Endothelial cell (in vitro differentiated cells): ENCODE data around the gene CRHR2. TPM values are rescaled to one million over a fixed set of nuclear protein-coding genes. Genes with fewer than 3 reads are reported as not detected.

Source experiments
- DNase-seq: peaks from one replicate; pipeline ENCODE4 v3.0.0; 2021; ENCODE audit warnings: low spot score
- H3K27ac Mint-ChIP-seq: one replicate; pipeline ENCODE4 v1.8.0; 2021; ENCODE audit warnings: mixed read lengths, inconsistent platforms; ENCODE audit not compliant: unreplicated experiment
- H3K27me3 Mint-ChIP-seq: one replicate; pipeline ENCODE4 v1.8.0; 2021; ENCODE audit warnings: mild to moderate bottlenecking, moderate library complexity, mixed read lengths, inconsistent platforms; ENCODE audit not compliant: unreplicated experiment
- H3K36me3 Mint-ChIP-seq: one replicate; pipeline ENCODE4 v1.8.0; 2021; ENCODE audit warnings: mild to moderate bottlenecking, low read depth, mixed read lengths, inconsistent platforms; ENCODE audit not compliant: unreplicated experiment
- H3K4me1 Mint-ChIP-seq: one replicate; pipeline ENCODE4 v1.8.0; 2021; ENCODE audit warnings: mild to moderate bottlenecking, mixed read lengths, inconsistent platforms; ENCODE audit not compliant: unreplicated experiment
- H3K4me3 Mint-ChIP-seq: one replicate; pipeline ENCODE4 v1.8.0; 2021; ENCODE audit warnings: mild to moderate bottlenecking, mixed read lengths, inconsistent platforms; ENCODE audit not compliant: unreplicated experiment
- H3K9me3 Mint-ChIP-seq: one replicate; pipeline ENCODE4 v1.8.0; 2021; ENCODE audit warnings: mixed read lengths, inconsistent platforms; ENCODE audit not compliant: unreplicated experiment
- total RNA-seq: library from RNA; stranded (reverse); fragmentation: NEBNext Ultra II Directional; extraction: Animal tissue kit (Norgen Biotek cat#: 25700); gene quantifications from one replicate; pipeline ENCODE4 v1.2.1, GENCODE V29; 2021; ENCODE audit not compliant: unreplicated experiment
- TF ChIP-seq, protein P1 (sequence below): fragments of 200-600 bp; sonication (generic); IDR thresholded peaks from one replicate; pipeline ENCODE4 v1.5.0; 2021; ENCODE audit warnings: antibody characterized with exemption; ENCODE audit not compliant: unreplicated experiment

Gene CRHR2
- total RNA-seq, 1 donor from 2014 or later = 0.38 TPM

- Mint-ChIP-seq H3K36me3 (peaks cover 8% of the 10 kb centered on the region), H3K9me3 (no peaks in the 10 kb centered on the region), H3K27ac (no peak overlapping the region), H3K4me1 (peaks cover 4% of the 10 kb centered on the region), H3K4me3 (no peak overlapping the region), H3K27me3 (no peaks in the 10 kb centered on the region)
- TF ChIP-seq, protein P1, sequence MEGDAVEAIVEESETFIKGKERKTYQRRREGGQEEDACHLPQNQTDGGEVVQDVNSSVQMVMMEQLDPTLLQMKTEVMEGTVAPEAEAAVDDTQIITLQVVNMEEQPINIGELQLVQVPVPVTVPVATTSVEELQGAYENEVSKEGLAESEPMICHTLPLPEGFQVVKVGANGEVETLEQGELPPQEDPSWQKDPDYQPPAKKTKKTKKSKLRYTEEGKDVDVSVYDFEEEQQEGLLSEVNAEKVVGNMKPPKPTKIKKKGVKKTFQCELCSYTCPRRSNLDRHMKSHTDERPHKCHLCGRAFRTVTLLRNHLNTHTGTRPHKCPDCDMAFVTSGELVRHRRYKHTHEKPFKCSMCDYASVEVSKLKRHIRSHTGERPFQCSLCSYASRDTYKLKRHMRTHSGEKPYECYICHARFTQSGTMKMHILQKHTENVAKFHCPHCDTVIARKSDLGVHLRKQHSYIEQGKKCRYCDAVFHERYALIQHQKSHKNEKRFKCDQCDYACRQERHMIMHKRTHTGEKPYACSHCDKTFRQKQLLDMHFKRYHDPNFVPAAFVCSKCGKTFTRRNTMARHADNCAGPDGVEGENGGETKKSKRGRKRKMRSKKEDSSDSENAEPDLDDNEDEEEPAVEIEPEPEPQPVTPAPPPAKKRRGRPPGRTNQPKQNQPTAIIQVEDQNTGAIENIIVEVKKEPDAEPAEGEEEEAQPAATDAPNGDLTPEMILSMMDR = no peak
- no peak for DNase-seq
These were observed 19.8 kb downstream of the CRHR2 start for GRCh38 chr7:30662431-30662939.

- H3K4me1 Mint-ChIP-seq = peaks cover 4% of the 10 kb centered on the region
- no peaks in the 10 kb centered on the region for H3K9me3 Mint-ChIP-seq
- no peak for DNase-seq
- H3K36me3 Mint-ChIP-seq = peaks cover 10% of the 10 kb centered on the region
- H3K4me3 Mint-ChIP-seq = no peak overlapping the region
- TF ChIP-seq, protein P1 = no peak
- H3K27me3 Mint-ChIP-seq = no peaks in the 10 kb centered on the region
- no peak overlapping the region for H3K27ac Mint-ChIP-seq
These were observed 20.3 kb downstream of the CRHR2 start for GRCh38 chr7:30661926-30662325.

DNA sequence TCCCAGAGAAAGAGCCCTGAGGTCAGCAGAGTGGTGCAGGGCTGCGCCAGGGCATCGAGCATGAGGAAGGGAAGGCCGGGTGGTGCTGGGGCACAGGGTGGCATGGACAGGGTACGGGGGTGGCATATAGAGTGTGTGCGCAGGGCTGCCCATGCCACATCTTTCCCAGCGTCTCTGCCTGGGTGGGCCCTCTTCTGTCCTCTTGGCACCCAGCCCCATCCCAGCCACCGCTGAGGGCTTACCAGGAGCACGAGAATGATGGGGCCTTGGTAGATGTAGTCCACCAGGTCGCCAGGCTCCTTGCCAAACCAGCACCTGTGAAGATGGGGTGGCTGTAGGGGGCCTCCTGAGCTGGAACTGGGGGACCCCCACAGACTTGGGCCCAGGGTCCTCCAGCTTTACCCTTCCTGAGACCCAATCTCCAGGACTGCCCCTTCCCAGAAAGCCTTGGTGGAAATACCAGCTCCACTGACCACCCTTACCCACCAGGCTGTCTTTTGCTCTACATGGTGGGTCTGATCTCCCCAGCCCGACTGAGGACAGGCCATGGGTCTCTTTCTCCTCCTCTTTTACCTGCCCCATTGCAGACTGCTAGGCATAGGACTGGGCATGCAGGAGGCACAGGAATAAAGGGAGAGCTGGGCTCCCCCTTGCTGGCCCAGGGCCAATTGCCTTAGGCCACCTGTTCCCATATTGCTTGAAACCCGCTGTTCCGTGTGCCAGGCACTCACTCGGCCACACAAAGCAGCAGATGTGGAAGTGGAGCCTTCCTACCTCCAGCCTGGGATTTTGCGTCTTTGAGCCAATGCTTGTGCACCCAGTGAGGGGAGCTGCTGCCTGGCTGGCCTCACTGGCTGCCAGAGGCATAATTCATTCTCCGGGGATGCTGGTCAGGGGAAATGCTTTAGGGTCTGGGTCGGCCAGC lies 21.7 kb downstream of the CRHR2 start:
- no peak for DNase-seq
- TF ChIP-seq, protein P1 = no peak
- Mint-ChIP-seq H3K9me3 (no peaks in the 10 kb centered on the region), H3K27me3 (peaks cover 3% of the 10 kb centered on the region), H3K4me3 (no peak overlapping the region), H3K27ac (no peak overlapping the region), H3K4me1 (peaks cover 4% of the 10 kb centered on the region), H3K36me3 (peaks cover 10% of the 10 kb centered on the region)

GRCh38 chr7:30659312-30659711 lies 22.9 kb downstream of the CRHR2 start:
- peaks cover 4% of the 10 kb centered on the region for H3K4me1 Mint-ChIP-seq
- peaks cover 15% of the 10 kb centered on the region for H3K36me3 Mint-ChIP-seq
- TF ChIP-seq, protein P1 = no peak
- H3K27ac Mint-ChIP-seq = no peak overlapping the region
- H3K4me3 Mint-ChIP-seq = no peak overlapping the region
- no peaks in the 10 kb centered on the region for H3K9me3 Mint-ChIP-seq
- no peak for DNase-seq
- H3K27me3 Mint-ChIP-seq = peaks cover 3% of the 10 kb centered on the region
